IPS DF 6.9 (cell line): ENCODE measurements around the gene RER1.

Experiments
- DNase-seq: peaks from one replicate; pipeline ENCODE4 v3.0.0-alpha.2; 2013; ENCODE audit warnings: low read depth, low spot score
- H3K27ac ChIP-seq: one replicate; pipeline ENCODE4 v1.5.1; 2013; ENCODE audit warnings: low read length, control low read depth
- H3K27me3 ChIP-seq: 2 replicates; pipeline ENCODE4 v1.6.1; 2013; ENCODE audit warnings: mild to moderate bottlenecking, low read length; ENCODE audit not compliant: control insufficient read depth, insufficient read depth
- H3K36me3 ChIP-seq: 2 replicates; pipeline ENCODE4 v1.6.1; 2013; ENCODE audit warnings: low read length; ENCODE audit not compliant: control insufficient read depth, insufficient read depth
- H3K4me1 ChIP-seq: 2 replicates; pipeline ENCODE4 v1.6.1; 2013; ENCODE audit warnings: low read length; ENCODE audit not compliant: control insufficient read depth, insufficient read depth
- H3K4me3 ChIP-seq: 2 replicates; pipeline ENCODE4 v1.5.1; 2013; ENCODE audit warnings: mild to moderate bottlenecking, low read length
- H3K9me3 ChIP-seq: 2 replicates; pipeline ENCODE4 v1.6.1; 2013; ENCODE audit warnings: low read length, inconsistent platforms; ENCODE audit not compliant: control insufficient read depth, insufficient read depth
- WGBS: extraction: QIAGEN DNeasy Blood & Tissue Kit; methylation state at CpG from one replicate; pipeline ENCODE4 v1.1.7; 2013; ENCODE audit warnings: mixed read lengths, missing lambda C conversion rate; ENCODE audit not compliant: insufficient read length, insufficient coverage; 5-methylcytosine and 5-hydroxymethylcytosine counted together

Gene RER1

GRCh38 chr1:2394220-2394619, 2.6 kb downstream of the RER1 start:
- no CpG with 5 or more reads among the region's 7 CpGs for WGBS
- peaks cover 11% of the 10 kb centered on the region for H3K36me3 ChIP-seq
- DNase-seq = no peak

GRCh38 chr1:2394761-2395160, 3.1 kb downstream of the RER1 start:
- no peak for DNase-seq
- no peaks in the 10 kb centered on the region for H3K9me3 ChIP-seq
- H3K36me3 ChIP-seq = peaks cover 14% of the 10 kb centered on the region
- no peak overlapping the region for H3K27ac ChIP-seq
- H3K27me3 ChIP-seq = no peaks in the 10 kb centered on the region
- WGBS = no CpG with 5 or more reads among the region's 11 CpGs
- H3K4me1 ChIP-seq = no peaks in the 10 kb centered on the region; the same call in none of the 2 replicates
- H3K4me3 ChIP-seq = no peak overlapping the region

More at GRCh38 chr1:2394220-2394619, 2.6 kb downstream of the RER1 start:
- H3K27ac ChIP-seq = no peak overlapping the region
- H3K9me3 ChIP-seq = no peaks in the 10 kb centered on the region
- H3K4me3 ChIP-seq = no peak overlapping the region
- H3K4me1 ChIP-seq = no peaks in the 10 kb centered on the region; the same call in none of the 2 replicates
- H3K27me3 ChIP-seq = no peaks in the 10 kb centered on the region

- Histone ChIP-seq H3K4me3 (no peak overlapping the region), H3K27me3 (no peaks in the 10 kb centered on the region), H3K4me1 (no peaks in the 10 kb centered on the region; the same call in none of the 2 replicates), H3K9me3 (no peaks in the 10 kb centered on the region), H3K27ac (no peak overlapping the region), H3K36me3 (peaks cover 16% of the 10 kb centered on the region)
- no CpG with 5 or more reads among the region's 10 CpGs for WGBS
- no peak for DNase-seq
These were observed 3.6 kb downstream of the RER1 start for GRCh38 chr1:2395245-2395644.

DNA sequence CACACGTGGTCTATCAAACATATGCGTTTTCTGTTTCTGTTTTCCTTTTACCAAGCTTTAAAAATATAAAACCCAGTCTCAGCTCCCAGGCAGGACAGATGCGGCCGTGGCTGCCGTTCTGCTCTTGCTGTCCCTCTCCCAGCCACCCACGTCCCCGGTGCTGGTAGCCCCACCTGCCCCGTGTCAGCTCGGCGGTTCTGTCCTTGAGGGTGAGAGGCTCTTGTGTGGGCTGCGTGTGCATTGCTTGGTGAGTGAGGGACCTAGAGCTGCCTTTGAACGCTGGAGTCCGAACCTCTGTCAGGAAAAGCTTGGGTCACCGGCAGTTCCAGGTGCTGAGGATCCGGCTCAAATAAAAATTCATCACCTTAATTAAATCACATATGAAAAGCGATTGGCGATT, 4.4 kb downstream of the RER1 start:
- H3K9me3 ChIP-seq = no peaks in the 10 kb centered on the region
- H3K4me3 ChIP-seq = no peak overlapping the region
- DNase-seq = no peak
- no peaks in the 10 kb centered on the region; the same call in 1 of the 2 replicates for H3K4me1 ChIP-seq
- H3K36me3 ChIP-seq = peaks cover 16% of the 10 kb centered on the region
- H3K27ac ChIP-seq = no peak overlapping the region
- H3K27me3 ChIP-seq = no peaks in the 10 kb centered on the region
- no CpG with 5 or more reads among the region's 17 CpGs for WGBS

DNA sequence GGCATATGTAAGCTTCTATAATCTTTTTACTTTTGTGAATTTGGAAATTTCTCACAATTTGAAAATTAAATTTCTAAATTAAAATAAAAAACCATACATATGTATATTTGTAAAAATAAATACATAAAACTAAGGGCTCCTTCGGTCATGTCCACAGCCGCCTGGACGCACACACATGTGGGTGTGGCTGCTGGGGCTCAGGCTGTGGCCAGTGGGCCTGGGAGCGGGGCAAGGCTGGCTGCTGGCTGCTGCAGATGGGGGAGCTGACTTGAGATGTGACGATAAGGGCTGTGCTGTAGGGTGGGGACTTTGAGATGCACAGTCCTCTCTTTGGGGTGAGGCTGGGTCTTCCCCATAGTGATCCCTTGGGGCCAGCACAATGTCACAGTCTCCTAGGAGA, 4.8 kb downstream of the RER1 start:
- H3K27me3 ChIP-seq = no peaks in the 10 kb centered on the region
- no peaks in the 10 kb centered on the region; the same call in 1 of the 2 replicates for H3K4me1 ChIP-seq
- no peak overlapping the region for H3K27ac ChIP-seq
- H3K4me3 ChIP-seq = no peak overlapping the region
- H3K9me3 ChIP-seq = no peaks in the 10 kb centered on the region
- no CpG with 5 or more reads among the region's 5 CpGs for WGBS
- no peak for DNase-seq
- H3K36me3 ChIP-seq = peaks cover 18% of the 10 kb centered on the region

DNA sequence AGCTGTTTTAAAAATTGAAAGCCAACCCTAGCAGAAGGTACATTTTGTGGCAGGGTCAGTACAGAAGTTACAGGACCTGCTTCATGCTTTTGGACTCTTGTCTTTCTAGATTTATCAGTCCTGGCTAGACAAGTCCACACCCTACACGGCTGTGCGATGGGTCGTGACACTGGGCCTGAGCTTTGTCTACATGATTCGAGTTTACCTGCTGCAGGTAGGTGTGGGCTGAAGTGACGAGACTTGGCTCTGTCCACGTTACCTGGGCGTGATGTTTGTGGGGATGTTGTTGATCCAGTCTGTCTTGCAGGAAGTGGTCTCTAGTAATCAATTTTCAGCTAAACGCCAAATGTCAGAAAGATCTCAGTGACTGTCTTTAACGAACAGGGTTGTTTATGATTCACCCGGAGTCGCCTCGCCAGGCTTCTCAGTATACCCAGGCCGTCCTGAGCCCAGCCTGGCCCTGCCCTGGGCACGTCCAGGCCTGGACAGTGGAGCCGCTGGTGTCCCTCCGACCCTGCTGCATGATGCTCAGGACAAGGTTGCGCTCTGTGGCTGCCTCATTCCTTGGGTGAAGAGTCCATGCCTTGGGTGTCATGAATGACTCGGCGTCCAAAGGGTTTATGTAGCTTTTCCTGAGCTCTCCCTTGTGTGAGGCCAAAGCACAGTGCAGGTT, 5.5 kb downstream of the RER1 start:
- Histone ChIP-seq H3K27ac (no peak overlapping the region), H3K4me1 (no peaks in the 10 kb centered on the region; the same call in 1 of the 2 replicates), H3K27me3 (no peaks in the 10 kb centered on the region), H3K4me3 (no peak overlapping the region), H3K36me3 (peaks cover 25% of the 10 kb centered on the region), H3K9me3 (no peaks in the 10 kb centered on the region)
- WGBS = no CpG with 5 or more reads among the region's 19 CpGs
- DNase-seq = no peak

GRCh38 chr1:2398871-2399270, 7.2 kb downstream of the RER1 start:
- no CpG with 5 or more reads among the region's 7 CpGs for WGBS
- H3K4me3 ChIP-seq = no peak overlapping the region
- no peak for DNase-seq
- H3K36me3 ChIP-seq = peaks cover 35% of the 10 kb centered on the region
- H3K9me3 ChIP-seq = no peaks in the 10 kb centered on the region
- no peaks in the 10 kb centered on the region for H3K27me3 ChIP-seq
- H3K27ac ChIP-seq = no peak overlapping the region
- no peaks in the 10 kb centered on the region; the same call in 1 of the 2 replicates for H3K4me1 ChIP-seq

DNA sequence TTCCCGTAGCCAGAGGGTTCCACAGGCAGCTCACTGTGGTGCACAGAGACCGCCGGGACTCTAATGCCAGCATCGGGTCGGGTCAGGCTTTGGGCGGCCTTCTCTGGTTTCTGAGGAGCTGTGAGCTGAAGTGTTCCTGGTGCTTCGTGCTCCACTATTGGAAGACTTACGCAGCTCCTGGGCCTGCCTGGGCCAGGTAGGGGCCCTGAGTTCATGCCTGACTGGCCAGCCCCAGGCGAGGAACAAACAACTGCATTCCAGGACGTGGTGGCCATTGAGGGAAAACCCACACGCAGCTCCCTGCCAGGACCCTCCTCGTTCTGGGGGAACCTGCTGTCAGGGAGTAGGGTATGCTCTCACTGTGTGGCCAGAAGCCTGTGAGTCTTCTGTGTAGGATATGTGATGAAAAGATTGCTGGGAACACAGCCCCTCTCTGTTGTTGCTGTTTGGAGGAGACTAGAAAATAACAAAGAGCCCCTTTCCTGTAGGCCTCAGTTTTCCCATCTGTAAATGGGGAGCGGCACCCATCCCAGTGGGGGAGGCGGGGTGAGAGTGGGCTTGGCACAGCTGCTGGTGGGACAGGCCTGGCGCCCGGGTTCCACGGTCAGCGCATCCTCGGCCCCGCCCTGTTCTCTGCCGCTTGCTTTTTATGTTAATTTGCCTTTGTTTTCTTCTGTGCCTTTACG, 8.4 kb downstream of the RER1 start:
- WGBS = no CpG with 5 or more reads among the region's 22 CpGs
- Histone ChIP-seq H3K4me1 (no peaks in the 10 kb centered on the region; the same call in 1 of the 2 replicates), H3K4me3 (no peak overlapping the region), H3K27ac (no peak overlapping the region), H3K36me3 (peaks cover 46% of the 10 kb centered on the region), H3K9me3 (no peaks in the 10 kb centered on the region), H3K27me3 (no peaks in the 10 kb centered on the region)
- no peak for DNase-seq

GRCh38 chr1:2400576-2400909, 8.9 kb downstream of the RER1 start:
- WGBS = no CpG with 5 or more reads among the region's 10 CpGs
- no peak overlapping the region for H3K27ac ChIP-seq
- peaks cover 48% of the 10 kb centered on the region for H3K36me3 ChIP-seq
- no peaks in the 10 kb centered on the region for H3K9me3 ChIP-seq
- DNase-seq = no peak
- H3K4me1 ChIP-seq = no peaks in the 10 kb centered on the region; the same call in 1 of the 2 replicates
- no peak overlapping the region for H3K4me3 ChIP-seq
- H3K27me3 ChIP-seq = no peaks in the 10 kb centered on the region

DNA sequence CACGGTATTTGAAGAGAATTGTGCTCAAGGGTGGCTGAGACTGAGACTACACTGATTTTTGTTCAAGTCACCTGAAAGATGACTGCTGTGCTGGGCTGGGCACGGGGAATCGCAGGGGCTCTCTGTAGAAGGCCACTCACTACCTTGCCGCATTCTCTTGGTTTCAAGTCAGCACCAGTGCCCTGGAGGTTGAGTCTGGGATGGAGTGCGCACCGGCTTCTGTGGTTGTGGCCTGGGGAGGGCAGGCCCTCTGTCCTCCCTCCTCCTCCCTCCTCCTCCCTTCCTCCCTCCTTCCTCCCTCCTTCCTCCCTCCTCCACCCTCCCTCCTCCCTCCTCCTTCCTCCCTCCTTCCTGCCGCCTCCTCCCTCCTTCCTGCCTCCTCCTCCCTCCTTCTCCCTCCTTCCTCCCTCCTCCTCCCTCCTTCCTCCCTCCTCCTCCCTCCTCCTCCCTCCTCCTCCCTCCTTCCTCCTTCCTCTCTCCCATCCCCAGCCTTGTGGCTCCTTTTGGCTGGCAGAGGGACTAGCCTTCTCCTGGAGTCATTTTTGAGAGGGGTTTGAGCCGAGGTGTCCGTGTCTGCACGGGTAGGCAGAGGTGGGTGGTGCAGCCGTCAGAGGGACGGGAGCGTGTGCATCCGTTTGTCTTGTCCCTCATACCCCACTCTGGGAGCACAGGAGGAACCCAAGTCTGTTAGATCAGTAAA, 9.5 kb downstream of the RER1 start:
- no peaks in the 10 kb centered on the region for H3K27me3 ChIP-seq
- no peaks in the 10 kb centered on the region; the same call in 1 of the 2 replicates for H3K4me1 ChIP-seq
- no CpG with 5 or more reads among the region's 14 CpGs for WGBS
- H3K9me3 ChIP-seq = no peaks in the 10 kb centered on the region
- DNase-seq = no peak
- no peak overlapping the region for H3K27ac ChIP-seq
- H3K4me3 ChIP-seq = no peak overlapping the region
- H3K36me3 ChIP-seq = peaks cover 46% of the 10 kb centered on the region
